H54 (cell line): ENCODE data around the gene IVD.

ENCODE experiments used
- DNase-seq: peaks from one replicate; pipeline ENCODE4 v3.0.0; 2011; ENCODE audit warnings: low spot score, mixed read lengths; ENCODE audit not compliant: insufficient read length
- FAIRE-seq: peaks from 3 replicates; lab custom pipeline; 2011; peaks lifted over from hg19 to GRCh38; lab: Jason Lieb, UNC
- POLR2A ChIP-seq: IDR thresholded peaks from 2 replicates; pipeline ENCODE4 v1.6.1; 2011; ENCODE audit warnings: low read depth, mild to moderate bottlenecking, low read length

The IVD gene

DNA sequence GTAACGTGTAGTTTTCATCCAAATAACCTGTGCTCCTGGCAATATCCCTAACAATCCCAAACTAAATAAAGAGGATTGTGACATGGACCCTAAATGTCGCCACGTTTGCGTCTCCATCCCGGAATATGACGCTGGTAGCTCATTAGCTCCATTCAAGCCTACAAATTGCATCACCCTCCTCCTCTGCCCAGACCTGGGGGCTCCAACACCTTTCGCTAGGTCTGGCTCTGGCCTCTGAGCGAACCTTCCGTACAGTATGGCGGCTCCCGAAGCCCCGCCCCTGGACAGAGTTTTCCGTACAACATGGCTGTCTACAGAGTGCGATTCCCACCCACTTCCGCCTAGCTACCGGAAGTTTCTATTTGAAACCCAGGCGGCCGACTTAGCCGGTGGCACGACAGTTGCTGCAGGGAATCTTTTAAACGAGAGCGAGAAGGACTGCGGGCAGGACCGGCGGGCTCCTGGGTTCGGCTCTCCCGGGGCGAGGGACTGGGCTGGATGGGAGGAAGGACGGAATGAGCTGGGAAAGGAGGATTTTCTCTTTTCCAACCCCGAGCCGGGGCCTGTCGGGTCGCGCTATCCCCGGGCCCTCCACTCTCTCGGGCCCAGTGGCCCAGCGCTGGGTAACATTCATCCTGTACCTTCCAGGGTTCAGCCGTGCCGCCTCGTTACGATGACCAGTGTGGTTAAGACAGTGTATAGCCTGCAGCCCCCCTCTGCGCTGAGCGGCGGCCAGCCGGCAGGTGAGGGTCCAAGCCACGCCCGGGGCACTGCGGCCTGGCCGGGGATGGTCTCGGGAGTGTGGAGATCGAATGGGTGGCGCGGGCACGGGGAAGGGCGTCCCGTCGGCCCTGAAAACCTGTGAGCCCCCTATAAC, 22.8 kb upstream of the IVD start, which contains the start of gene KNSTRN:
KNSTRN (plus strand) TSS at position 142 of the 877 bp plus-strand sequence; CDS start at position 257, 115 bp downstream.
- TF ChIP-seq POLR2A, result peak; percentile 46
- DNase-seq (peak; percentile 71), FAIRE-seq (peak; percentile 20)

DNA sequence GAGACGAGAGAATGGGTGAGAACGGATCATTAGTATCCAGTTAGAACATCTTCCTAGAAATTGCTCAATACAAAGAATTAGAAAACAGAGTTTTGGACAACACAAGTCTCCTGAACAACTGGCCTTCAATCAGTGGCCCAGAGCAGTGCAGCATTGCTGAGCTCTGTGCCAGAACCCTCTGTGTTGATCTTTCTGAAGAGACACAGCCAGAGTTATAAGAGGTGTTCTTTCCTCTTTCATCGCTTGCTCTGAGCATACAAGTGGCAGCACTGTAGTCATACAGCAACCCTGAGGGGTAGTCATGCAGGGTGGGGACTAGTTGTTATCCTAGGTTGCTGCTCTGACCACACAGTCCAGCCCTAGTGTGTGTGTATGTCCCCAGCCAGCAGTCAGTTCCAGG, 19.1 kb upstream of the IVD start:
- no peak for DNase-seq
- no peak for TF ChIP-seq POLR2A
- no peak for FAIRE-seq

DNA sequence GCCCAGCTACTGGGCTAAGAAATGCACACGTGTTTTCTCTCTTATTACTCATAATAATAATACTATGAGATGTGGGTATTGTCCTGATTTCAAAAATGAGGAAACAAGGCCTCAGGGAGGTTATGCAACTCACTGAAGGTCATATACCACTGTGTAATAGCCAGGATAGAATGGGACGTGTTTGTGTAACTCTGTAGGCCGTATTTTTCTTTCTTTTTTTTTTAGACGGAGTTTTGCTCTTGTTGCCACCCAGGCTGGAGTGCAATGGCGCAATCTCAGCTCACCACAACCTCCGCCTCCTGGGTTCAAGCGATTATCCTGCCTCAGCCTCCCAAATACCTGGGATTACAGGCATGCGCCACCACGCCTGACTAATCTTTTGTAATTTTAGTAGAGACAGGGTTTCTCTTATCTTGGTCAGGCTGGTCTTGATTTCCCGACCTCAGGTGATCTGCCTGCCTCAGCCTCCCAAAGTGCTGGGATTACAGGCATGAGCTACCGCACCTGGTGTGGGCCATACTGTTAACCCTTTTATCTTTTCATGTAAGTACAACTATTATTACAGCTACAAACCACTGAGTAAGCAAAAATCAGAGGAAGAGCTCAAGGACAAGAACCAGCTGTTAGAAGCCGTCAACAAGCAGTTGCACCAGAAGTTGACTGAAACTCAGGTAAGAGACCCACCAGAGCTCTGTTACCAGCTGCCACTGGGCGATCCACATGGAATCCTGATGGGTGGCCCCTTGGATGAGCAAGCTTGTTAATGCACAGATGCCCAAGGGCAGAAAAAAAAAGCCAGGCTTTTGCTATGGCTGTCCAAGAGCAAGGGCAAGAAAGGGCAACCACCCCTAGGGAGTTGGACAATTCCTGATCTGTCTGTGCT, 16.4 kb upstream of the IVD start:
- TF ChIP-seq POLR2A, result no peak
- no peak for FAIRE-seq

DNA sequence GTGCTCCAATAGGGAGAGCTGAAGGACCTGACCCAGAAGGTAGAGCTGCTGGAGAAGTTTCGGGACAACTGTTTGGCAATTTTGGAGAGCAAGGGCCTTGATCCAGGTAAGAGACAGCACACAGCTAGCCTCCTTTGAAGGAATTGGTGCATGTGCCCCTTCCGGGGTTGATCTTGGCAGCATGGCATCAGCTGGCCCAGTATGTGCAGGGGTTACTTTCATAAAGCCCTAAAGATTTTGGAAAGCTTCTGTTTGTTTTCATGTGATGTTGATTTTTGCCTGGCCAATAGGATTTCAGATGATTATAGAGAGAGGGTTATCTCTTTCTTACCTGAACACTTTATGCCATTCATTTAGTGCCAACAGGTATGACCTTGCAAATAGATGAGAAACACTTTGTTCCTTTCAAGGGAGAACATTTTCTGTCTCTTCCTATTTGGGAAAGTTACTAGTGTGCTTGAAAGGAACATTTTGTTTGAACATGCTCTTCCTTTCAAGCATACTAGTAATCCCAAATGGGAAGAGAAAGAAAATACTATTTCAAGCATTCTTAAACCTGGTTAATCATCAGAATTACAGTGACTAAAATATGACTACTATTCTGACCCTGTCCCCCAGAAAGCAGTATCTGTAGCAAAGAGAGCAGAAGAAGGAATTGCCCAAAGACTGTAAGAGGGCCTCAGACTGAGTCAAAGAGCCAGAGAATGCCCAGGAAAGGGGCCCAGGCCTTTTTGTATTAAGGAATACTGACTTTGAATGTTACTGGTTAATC, 15.6 kb upstream of the IVD start:
- no peak for FAIRE-seq
- TF ChIP-seq POLR2A, result no peak
- no peak for DNase-seq

More for the DNA sequence above, 16.4 kb upstream of the IVD start:
- no peak for DNase-seq

DNA sequence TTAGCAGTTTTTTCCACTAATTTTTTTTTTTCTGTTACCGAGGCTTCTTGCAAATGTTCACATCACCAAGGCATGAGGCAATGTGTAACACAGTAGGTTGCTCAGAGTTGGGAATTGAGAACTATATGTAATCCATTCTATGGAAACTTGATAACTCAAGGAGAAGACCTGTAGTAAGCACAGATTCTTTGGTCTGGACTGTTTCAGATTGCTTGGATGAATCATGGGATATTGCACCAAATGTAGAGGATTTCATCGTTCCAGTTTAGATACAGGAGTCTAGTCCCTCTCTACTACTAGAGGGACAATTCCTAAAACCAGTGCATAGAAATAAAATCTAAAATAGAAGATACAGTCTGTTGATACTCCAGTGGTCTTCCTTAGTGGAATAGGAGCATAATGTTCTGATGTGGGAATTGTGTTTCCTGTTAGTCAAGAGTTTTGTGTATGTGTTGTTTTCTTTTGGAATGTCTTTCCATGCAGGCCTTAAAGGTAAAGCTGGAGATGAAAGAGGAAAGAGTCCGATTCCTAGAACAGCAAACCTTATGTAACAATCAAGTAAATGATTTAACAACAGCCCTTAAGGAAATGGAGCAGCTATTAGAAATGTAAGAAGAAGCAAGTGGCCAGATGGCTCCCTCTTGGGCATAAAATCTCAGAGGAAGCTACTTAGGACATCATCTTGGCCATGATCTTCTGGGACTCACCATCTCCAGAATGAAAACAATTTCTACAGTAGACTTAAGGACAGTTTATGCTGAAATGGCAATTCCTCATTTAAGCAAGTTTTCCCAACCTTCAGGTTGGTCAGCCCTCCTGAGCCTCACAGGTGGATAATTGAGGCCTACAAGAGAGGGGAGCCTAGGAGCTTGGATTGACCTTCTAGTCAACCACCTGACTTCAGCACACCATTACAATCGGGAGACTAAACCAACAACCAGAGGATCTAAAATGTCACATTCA, 12.3 kb upstream of the IVD start:
- TF ChIP-seq POLR2A, result no peak

DNA sequence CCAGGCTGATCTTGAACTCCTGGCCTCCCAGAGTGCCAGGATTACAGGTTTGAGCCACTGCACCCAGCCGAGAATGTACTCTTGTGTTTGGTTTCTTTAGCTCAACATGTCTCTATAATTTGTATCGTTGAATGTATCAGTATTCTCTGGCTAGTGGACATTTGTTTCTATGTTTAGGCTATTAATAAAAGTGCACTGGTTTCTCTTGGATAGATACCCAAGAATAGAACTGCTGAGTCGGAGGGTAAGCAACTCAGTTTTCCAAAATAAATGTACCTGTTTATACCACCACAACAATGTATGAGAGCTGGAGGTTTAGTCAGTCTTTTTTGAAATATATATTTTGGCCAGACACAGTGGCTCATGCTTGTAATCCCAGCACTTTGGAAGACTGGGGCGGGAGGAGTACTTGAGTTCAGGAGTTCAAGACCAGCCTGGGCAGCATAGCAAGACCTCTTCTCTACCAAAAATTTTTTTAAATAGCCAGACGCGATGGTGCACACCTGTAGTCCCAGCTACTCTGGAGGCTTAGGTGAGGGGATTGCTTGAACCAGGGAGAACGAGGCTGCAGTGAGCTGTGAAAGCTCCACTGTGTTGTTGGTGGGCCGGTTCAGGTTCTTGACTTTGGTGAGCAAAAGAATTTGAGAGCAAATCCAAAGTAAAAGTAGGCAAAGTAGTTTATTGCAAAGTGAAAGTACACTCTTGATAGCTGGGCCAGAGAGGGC, 7.7 kb upstream of the IVD start:
- TF ChIP-seq POLR2A, result no peak
- DNase-seq (no peak), FAIRE-seq (no peak)

More for the DNA sequence above, 12.3 kb upstream of the IVD start:
- FAIRE-seq (no peak), DNase-seq (no peak)

DNA sequence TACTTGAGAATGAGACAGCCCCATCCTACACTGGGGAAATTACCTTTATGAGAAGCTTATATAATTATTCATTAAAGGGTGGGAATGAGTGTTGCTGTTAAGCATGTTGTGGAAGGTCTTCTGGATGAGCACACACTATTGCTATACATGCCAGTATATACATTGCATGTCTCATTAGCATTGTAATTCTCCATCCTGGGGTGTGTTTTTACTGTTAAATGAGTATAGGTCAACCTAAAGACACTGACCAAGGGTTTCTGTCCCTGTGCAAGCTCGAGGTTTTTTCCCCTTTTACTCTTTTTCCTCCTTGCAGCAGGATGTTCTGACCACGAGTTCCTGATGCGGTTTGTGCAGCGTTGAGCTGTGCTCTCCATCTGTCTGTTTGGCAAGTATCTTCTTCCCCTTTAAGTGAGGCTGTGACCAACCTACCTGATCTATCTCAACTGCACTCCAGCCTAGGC, 7.2 kb upstream of the IVD start:
- TF ChIP-seq POLR2A, result no peak
- FAIRE-seq (no peak), DNase-seq (no peak)

DNA sequence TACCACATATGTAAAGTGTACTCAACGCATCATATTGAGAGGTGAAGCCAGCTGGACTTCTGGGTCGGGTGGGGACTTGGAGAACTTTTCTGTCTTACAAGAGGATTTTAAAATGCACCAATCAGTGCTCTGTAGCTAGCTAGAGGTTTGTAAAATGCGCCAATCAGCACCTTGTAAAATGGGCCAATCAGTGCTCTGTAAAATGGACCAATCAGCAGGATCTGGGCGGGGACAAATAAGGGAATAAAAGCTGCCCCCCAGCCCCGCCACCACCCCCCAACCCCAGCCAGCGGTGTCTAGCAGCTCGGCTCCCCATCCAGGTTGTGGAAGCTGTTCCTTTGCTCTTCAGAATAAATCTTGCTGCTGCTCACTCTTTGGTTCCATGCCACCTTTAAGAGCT, 6.2 kb upstream of the IVD start:
- no peak for TF ChIP-seq POLR2A
- no peak for DNase-seq
- FAIRE-seq, result no peak

DNA sequence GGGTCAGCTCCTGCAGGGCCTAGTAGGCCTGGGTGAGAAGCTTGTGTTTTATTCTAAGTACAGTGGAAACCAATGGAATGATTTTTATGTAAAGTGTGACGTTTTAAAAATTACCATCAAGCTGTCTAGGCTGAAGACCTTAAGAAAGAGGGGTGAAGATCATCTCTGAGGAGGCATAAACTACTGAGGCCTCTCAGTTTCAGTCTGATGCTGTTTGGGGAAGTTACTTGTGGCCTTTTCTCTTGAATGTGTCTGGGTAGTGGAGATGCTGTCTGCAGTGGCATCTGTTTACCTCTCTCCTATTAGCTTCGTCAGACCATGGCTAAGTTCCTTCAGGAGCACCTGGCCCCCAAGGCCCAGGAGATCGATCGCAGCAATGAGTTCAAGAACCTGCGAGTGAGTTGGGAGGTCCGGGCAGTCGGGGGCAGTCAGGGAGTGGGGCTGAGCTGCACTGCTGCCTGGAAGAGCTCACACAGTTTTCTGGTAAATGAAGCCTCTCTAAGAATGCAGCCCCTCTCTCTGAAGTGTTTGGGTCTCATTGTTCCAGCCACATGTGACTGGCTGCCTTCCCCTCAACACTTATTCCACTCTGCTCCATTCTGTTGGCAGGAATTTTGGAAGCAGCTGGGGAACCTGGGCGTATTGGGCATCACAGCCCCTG, 1.9 kb downstream of the IVD start:
- no peak for DNase-seq
- TF ChIP-seq POLR2A, result no peak
- FAIRE-seq, result no peak

DNA sequence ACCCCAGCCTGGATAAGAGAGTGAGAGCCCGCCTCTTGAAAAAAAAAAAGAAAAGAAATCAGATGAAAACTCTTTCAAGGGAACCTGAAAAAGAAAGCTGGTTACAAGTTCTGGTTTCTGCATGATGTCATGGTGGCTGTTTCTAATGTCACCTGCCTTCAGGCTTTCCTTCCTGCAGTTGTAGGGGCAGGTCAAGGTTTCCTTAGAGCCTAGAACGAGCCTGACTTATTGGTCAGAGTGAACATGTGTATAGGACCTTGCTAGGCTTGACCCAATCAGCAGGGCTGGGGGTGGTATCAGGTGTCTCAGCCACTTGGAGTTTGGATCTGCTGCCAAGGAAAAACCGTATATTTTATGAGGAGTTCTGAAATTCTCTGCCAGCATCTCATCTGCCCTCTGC, 3.8 kb downstream of the IVD start:
- DNase-seq (no peak), FAIRE-seq (no peak)
- TF ChIP-seq POLR2A, result no peak

DNA sequence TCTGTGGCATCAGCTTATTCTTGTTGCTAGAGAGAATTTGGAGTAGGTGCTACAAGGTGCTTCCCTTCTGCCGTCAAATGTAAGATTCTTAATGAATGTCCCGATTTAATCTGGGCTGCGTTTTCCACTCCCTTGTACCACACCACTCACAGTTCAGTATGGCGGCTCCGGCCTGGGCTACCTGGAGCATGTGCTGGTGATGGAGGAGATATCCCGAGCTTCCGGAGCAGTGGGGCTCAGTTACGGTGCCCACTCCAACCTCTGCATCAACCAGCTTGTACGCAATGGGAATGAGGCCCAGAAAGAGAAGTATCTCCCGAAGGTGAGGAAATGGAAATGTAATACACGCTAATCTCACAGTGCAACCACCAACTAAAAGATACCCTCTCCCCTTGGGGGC, 4.9 kb downstream of the IVD start:
- DNase-seq, result no peak
- FAIRE-seq, result no peak
- TF ChIP-seq POLR2A, result no peak

DNA sequence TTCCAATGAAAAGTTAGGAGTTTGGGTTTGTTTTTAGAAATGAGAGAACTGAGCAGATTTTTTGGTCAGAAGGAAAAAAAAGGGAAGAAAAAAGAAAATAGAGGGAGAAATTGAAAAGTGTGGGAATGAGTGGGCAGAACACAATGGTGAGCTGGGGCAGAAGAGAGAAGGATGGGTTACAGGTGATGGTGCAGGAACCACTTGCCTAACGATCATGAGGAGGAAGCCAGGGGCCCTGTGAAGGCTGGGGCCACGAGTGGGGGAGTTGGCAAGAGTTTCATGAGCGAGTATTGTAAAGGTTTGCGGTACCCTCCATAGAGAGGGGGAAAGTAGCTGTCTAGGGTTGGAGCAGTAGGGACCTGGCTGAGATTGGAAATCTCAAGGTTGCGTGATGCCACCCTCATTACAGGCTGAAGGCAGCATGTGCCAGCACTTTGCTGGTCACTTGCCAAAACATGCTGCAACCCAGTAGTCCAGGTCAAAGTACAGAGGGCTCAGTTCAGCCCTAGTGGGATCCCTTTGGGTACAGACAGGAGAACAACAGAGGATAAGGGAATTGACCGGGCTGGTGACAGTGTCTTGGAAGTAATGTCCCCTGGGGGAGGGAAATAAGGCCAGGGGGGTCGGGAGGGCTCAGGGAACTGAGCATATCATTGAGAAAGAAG, 6.6 kb downstream of the IVD start:
- TF ChIP-seq POLR2A, result no peak

More for the DNA sequence above, 6.6 kb downstream of the IVD start:
- FAIRE-seq, result no peak
- no peak for DNase-seq
